ENCODE results near the gene DMRTB1.

- no peak for TF ChIP-seq CTCF (IDR thresholded peaks at IDR 0.05; ENCODE audit: low read depth, low read length, poor library complexity, severe bottlenecking)
- TF ChIP-seq EZH2phosphoT487 (IDR thresholded peaks at IDR 0.05; ENCODE audit: borderline replicate concordance, low read length): no peak
These were observed 9.5 kb upstream of the DMRTB1 start for GRCh38 chr1:53449693-53450092.
